ENCODE measurements around the gene TPCN2.

Gene TPCN2

DNA sequence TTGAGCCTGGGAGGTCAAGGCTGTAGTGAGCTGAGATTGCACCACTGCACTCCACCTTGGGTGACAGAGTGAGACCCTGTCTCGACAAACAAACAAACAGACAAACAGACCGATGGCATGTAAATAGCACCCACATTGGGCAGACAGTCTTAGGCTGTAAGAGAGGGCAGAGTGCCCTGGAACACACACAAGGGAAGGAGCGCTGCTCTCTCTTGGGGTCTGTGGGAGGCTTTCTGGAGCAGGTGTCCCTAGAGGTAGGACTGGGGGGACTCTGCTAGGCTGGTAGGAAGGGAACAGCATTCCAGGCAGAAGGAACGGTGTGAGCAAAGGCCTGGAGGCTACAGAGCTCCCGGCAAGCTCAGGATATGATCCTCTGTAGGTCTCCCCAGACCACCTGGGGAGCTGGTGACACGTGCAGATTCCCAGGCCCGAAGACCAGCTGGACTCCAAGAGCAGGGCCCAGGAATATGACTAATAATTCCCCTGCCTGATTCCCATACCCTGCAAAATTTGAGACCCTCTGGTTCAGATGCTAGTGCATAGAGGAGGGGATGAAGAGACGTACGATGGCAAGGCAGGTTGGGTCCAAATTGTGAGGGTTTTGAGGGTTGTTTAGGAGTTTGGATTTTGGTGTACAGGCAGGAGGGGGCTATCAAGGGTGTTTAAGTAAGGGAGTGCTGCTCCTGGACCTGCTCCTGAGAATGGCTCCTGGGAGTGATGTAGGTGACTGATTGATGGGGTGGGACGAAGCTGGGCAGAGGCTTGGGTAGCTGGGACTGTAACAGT, 118.6 kb downstream of the TPCN2 start:
- DNase-seq (ENCODE audit: low spot score) = no peak

DNA sequence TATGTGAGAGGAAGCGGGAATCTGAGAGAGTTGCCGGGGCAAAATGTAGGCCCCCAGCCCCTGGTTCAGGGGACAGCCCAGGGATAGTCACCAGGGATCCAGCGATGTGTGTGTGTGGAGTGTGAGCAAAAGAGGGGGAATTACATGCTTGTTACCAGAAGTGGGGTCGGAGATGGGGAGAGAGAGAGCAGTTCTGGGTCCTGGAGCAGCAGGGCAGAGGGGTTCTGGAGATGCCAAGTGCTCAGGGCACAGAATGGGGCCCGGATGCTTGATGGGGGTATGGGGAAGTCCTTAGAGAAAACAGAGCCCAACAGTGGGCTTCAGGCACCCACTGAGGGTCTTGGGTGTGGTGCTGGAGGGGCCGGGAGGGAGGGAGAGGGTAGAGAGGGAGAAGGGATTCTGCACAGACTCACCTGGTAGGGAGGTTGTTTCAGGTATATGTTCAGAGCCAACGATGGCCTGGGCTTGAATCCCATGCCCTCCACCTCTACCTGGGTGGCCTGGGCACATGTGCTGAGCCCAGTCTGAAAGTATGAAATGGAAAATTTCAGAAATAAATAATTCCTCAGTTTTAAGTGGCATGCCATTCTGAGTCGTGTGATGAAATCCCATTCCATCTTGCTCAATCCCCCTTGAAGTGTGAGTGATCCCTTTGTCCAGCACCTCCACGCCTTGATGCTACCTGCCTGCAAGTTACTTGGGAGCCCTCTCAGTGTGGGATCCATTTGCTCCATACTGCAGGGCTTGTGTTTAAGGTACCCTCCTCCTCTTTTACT, 119.4 kb downstream of the TPCN2 start:
- no peak for DNase-seq (ENCODE audit: low spot score)

DNA sequence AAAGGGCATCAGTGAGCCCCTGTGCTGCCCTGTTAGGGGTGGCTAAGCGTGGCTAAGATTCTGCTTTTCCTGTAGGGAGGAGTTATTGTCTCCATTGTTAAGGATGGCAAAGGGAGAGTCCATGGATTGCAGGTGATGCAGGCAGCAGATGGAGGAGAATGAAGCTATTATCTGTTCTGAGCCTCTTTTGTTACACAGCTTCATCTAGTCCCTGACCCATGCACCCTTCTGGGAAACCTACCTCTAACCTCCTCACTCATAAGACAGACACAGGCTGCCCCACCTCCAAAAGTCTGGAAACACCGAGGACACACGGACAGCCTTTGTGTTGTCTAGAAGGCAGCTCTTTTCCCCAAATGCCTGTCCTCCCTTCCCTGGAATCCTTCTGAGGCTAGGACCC, 120.7 kb downstream of the TPCN2 start:
- DNase-seq (ENCODE audit: low spot score) = no peak

DNA sequence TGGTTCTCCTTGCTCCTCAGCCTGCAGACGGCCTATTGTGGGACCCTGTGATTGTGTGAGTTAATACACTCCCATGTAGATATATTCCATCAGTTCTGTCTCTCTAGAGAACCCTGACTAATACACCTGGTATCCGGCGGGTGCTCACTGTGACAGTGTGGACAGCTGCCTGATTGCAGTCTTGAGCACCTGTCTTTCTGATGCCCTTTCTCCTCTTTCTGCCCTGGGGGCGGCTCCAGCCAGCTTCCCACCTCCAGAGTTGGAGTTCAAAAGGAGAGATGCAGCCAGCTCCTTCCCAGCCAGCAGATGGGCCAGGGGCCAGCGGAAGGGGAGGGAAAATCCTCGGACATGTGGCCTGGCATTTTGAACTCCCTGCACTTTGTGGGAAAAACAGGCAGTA, 122.0 kb downstream of the TPCN2 start:
- DNase-seq (ENCODE audit: low spot score) = no peak

DNA sequence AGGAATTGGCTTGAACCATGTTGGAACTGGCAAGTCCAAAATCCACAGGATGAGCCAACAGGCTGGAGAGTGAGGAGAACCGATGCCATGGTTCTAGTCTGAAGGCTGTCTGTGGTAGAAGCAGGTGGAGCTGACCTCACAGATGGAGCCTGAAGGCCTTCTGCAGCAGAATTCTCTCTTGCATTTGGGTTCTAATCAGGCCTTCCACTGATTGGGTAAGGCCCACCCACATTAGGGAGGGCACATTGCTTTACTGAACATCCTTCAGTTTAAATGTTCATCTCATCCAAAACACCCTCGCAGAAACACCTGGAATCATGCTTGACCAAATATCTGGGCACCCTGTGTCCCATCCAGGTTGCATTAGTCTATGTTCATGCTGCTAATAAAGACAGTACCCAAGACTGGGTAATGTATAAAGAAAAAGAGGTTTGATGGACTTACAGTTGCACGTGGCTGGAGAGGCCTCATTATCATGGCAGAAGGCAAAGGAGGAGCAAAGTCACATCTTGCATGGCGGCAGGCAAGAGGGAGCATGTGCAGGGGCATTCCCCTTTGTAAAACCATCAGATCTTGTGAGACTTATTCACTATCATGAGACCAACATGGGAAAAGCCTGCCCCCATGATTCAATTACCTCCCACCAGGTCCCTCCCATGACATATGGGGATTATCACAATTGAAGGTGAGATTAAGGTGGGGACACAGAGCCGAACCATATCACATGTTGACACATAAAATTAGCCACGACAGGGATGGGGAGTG, 122.9 kb downstream of the TPCN2 start:
- no peak for DNase-seq (ENCODE audit: low spot score)

DNA sequence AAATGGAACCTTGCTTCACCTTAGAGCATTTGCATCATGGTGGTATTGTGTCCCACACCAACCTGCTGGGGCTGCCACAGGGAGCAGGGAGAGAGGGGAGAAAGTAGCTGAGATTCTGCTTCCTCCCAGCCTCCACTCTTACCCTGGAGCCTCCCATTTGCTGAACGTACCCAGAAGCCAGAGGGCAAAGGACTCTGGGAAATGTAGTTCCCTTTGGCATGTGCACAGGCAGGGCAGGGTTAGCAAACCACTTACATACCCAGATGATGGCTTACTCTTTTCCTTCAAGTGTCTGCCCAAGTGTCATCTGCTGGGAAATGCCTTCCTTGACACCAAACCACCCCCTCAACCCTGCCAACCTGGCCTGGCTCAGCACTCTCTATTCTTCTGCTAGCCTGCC, 123.9 kb downstream of the TPCN2 start:
- no peak for DNase-seq (ENCODE audit: low spot score)

DNA sequence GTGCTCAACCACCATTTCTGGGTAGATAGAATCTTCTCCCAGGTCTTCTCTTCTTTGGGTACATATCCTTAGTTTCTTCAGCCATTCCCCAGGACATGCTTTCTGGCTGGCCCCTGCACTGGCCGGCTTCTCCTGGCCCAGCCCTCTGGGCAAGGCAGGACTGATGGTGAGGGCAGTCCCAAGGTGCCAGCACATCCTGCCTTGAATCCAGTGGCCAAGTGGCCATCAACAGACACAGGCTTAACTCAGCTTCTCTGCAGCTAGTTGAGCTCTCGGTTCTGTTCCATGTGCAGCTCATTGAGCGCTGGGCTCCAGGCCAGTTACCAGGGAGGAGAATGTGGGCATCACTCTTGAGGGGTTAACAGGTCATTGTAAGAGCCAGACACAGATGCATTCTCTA, 124.6 kb downstream of the TPCN2 start:
- DNase-seq (ENCODE audit: low spot score) = no peak

DNA sequence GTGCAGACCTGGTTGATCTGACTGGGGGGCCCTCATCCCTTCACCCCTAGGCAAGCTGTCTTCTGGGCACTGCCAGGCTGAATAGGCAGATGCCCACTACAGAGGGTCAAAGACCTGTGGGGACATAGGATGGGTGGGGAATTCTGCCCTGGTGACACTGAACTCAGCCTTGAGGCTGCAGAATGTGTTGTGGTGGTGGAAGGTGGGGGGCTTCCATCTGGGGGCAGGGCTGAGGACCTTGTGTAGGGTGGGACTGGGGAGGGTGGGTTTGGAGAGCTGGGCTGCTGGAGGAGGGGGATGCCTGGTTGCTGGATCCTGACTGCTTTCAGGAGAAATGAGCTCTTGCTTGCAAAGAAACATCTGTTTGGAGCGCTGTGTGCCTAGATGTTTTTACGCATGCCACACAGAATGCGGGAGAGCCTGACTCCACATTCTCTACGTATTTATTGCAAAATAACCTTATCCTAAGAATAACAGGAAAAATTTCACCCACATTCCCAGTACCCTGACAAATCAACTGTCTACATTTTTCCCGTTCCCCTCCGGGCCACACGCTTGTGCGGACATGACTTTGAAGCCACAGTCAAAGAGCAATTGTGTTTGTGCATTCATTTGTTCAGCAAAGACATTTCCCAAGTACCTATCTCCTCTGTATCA, 125.3 kb downstream of the TPCN2 start:
- DNase-seq (ENCODE audit: low spot score) = no peak

DNA sequence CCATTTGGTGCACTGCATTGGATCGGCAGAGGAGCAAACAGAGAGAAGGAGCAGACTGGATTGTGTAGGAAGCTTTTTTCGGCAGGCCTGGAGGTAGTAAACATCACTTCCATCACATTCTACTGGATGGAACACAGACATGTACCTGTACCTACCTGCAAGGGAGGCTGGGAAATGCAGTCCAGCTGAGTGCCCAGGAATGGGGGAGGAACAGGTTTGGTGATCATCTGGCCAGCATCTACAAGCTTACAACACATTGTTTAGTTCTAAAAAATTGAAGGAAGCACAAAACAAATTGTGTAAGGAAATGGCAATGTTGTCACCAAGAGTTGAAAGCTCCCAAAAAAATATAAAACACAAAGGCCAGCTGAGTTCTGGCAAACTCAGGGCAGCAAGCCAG, 126.1 kb downstream of the TPCN2 start:
- no peak for DNase-seq (ENCODE audit: low spot score)

DNA sequence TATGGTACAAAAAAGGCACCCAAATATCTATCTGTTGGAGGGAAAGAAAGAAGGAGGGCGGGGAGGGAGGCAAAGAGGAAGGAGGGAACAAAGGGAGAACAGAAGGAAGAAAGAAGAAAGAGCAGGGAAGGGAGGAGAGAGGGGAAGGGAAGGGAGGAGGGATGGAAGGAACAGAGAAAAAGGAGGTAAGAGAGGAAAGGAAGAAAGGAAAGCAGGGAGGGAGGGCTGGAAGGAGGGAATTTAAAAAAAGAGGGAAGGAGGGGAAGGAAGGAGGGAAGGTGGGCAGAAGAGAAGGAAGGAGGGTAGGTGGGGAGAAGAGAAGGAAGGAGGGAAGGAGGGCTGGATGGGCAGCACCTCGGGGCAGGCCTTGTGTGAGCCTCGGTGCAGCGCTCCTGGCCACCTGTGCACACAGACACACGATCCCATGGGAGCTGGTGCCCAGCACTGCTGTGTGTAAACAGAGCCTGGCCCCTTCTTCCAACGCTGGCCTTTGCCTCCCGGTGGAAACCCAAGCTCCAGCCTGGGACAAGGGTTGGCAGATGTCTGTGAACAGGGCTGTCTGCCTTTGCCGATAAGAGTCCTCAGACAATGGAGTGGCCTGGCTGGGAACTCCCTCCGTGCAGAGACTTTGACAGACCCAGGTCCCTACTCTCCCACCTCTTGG, 130.2 kb downstream of the TPCN2 start:
- no peak for DNase-seq (ENCODE audit: low spot score)

DNA sequence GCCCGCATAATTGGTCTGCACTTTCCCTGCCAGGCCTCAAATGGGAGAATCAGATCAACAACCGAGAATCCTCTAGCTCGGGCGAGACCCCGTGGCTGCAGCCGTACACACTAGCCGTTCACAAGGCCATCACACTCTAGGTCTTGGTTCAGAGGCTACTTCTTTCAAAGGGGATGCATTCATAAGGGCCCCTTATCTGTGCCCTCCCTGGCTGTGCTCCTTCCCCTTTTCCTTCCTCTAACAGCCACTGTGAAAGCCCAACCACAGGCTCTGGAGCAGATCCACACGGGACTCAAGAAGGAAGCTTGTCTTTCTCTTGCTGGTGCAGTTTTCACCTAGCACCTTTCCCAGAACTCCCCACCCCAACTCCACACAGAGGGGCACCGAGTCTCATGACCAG, 131.5 kb downstream of the TPCN2 start:
- DNase-seq (ENCODE audit: low spot score) = no peak

DNA sequence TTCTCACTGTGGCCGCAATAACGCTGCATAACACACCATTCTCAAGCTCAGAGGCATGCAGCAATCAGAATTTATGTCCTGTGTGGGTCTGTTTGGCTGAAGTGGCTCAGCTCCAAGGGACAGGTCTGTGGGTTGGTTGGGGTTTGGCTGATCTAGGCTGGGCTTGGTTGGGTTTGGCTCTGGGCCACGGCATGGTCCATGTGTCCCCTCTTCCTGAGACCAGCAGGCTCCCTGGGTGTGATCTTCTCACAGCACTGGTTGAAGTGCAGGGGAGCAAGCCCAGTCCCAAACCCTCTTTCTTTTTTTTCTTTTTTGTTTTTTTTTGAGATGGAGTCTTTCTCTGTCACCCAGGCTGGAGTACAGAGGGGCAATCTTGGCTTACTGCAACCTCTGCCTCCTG, 132.0 kb downstream of the TPCN2 start:
- no peak for DNase-seq (ENCODE audit: low spot score)

DNA sequence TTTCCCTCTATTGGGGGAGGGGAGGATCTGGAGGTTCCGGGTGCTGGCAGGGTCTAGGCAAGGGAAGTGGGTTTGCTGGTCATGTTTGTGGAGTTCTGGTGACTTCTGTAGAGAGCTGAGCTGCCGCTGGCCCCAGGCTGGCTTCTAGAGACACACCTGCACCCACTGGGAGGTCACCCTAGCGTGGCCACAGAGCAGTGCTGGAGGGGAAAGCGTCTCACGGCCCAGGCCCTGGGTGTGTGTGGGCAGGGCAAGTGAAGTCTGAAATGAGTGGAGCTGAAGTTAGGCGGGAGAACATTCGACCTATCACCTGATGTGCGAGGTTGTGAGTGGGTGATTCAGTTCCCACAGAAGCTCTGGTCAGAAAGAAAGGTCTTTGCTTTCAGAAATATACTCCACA, 134.9 kb downstream of the TPCN2 start:
- DNase-seq (ENCODE audit: low spot score) = no peak

Measured in D341Med (cell line).